Cortex of kidney (tissue), 1 donor: ENCODE data around the gene TAMALIN.

Experiments used
- DNase-seq: peaks from one replicate; lab custom pipeline; 2025; lab: John Stamatoyannopoulos, UW

TAMALIN gene

DNA sequence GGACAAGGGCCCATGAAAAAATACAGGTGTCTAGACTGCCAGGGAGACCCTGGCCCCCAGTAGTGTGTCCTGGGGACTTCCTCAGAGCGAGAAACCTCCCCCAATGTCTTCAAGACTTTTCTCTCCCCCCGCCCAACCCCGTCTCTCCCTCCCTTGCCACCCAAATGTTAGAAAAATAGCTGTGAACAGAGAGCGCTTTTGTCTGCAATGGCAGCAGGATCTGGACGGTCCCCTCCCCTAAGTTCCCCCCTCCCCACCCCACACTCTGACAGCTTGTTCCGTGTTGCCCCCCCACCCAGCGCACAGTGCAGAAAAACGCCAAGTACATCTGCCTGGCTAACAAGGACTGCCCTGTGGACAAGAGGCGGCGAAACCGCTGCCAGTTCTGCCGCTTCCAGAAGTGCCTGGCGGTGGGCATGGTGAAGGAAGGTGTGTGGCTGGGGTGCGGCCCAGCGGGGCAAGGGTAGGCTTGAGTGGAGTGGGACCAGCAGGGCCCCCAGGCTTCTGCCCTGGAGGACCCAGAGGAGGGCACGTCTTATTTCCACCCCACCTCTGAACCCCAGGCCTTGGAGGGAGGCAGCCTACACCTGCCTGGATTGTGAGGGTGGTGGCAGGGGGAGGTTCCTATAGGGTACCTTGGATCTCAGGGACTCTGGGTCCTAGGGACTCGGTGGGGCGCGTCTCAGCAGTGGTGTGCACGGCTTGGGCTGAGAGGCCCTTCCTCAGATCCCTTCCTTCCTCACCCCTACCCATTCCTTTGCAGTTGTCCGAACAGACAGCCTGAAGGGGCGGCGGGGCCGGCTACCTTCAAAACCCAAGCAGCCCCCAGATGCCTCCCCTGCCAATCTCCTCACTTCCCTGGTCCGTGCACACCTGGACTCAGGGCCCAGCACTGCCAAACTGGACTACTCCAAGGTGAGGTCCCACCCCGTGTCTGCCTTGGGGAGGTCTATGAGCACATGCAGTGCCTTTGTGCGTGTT is 49.3 kb downstream of the TAMALIN start:
- no peak for DNase-seq

DNA sequence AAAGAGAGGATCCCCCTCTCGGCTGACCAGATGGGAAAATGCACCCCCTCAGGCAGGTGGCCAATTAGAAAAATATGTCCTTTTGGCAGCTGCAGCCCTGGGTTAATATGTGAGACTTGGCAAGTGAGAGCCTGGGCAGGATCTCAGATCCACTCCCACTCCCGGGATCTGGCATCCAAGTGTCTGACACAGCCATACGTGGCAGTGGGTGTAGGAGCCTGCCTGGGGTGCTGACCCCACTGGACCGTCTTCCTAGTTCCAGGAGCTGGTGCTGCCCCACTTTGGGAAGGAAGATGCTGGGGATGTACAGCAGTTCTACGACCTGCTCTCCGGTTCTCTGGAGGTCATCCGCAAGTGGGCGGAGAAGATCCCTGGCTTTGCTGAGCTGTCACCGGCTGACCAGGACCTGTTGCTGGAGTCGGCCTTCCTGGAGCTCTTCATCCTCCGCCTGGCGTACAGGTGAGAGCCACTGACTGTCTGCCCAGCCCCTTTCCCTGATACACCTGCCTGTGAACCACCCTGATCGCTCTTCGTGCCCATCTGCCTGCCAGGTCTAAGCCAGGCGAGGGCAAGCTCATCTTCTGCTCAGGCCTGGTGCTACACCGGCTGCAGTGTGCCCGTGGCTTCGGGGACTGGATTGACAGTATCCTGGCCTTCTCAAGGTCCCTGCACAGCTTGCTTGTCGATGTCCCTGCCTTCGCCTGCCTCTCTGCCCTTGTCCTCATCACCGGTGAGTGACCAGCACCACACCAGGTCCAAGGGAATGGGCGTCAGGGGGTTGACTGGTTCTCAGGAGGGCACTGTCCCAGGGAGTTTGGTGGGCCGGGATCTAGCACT is 50.3 kb downstream of the TAMALIN start:
- DNase-seq: no peak

DNA sequence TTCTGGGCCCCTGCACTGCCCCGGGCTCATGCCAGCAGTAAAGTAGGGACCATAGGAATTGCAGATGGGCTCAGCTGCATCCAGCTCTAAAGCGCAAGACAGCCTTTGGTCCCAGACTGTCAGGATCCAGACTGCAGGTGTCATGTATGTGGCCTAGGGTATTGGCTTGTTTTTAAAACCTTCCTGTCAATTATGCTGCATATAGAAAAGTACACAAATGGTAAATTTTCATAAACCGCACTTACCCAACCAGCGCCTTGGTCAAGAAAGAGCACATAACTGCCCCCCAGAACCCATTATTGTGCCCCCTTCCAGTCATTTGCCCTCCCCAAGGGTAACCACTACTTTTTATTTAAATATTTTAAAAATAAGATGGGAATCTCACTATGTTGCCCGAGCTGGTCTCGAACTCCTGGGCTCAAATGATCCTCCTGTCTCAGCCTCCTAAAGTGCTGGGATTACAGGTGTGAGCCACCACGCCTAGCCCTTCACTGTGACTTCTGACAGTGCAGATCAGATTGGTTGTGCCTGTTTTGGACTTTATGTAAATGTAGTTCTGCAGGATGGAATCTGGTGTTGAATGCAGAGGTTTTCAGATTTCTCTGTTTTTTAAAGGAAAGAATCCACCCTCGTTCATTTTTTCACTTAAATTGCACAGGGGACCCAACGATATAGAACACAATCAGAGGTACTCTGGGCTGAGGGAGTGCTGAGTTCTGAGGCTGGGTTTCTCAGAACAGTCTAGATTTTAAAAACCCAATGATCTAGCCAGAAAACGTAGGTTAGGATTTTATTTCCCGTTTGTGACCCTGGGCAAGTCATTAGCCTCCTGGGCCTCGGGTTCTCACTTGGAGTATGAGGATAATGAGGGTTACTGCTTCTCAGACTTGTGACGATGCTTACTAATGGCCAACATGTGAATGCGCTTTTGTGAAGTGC is 51.2 kb downstream of the TAMALIN start:
- no peak for DNase-seq

DNA sequence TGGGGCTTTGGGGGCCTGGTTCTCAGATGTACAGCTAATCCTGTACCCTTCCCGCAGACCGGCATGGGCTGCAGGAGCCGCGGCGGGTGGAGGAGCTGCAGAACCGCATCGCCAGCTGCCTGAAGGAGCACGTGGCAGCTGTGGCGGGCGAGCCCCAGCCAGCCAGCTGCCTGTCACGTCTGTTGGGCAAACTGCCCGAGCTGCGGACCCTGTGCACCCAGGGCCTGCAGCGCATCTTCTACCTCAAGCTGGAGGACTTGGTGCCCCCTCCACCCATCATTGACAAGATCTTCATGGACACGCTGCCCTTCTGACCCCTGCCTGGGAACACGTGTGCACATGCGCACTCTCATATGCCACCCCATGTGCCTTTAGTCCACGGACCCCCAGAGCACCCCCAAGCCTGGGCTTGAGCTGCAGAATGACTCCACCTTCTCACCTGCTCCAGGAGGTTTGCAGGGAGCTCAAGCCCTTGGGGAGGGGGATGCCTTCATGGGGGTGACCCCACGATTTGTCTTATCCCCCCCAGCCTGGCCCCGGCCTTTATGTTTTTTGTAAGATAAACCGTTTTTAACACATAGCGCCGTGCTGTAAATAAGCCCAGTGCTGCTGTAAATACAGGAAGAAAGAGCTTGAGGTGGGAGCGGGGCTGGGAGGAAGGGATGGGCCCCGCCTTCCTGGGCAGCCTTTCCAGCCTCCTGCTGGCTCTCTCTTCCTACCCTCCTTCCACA is 52.0 kb downstream of the TAMALIN start:
- DNase-seq: no peak

DNA sequence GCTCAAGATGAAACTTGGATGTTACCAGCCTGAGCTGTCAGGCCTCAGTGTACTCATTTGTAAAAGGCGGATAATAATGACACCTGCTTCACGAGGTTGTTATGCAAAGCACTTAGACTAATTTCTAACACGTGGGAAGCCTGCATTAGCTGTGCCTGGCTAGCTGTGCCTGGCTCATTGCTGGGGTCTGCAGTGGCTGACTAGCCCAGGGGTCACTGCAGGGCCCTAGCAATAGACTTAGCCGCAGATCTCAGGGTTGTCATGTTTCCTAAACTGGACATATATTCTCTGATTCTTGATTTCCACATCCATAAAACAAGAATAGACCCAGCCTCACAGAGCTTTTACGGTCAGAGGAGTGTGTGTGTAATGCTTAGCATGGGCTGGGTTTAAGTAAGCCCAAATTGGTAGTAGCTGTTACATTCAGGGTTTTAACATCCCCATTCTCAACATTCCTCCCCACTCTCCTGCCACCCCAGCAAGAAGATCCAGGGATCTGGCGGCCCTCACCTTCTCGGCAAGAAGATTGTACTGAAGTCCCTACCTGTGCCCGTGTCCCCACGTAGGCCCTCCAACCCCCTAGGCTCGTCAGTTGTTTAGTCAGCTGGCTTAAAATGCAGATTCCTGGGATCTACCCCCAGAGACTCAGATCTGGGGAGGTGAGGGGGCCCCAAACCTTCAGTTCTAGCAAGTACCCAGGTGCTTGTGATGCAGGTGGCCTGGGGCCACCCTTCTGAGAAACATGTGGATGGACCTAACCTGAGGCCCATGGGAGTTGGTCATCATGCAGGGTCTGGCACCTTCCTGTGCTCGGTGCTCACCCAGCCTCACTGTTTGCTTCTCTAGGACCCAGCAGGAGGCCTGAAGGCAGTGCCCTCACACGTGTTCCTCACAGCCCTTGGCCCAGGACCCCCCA is 53.1 kb downstream of the TAMALIN start:
- no peak for DNase-seq

DNA sequence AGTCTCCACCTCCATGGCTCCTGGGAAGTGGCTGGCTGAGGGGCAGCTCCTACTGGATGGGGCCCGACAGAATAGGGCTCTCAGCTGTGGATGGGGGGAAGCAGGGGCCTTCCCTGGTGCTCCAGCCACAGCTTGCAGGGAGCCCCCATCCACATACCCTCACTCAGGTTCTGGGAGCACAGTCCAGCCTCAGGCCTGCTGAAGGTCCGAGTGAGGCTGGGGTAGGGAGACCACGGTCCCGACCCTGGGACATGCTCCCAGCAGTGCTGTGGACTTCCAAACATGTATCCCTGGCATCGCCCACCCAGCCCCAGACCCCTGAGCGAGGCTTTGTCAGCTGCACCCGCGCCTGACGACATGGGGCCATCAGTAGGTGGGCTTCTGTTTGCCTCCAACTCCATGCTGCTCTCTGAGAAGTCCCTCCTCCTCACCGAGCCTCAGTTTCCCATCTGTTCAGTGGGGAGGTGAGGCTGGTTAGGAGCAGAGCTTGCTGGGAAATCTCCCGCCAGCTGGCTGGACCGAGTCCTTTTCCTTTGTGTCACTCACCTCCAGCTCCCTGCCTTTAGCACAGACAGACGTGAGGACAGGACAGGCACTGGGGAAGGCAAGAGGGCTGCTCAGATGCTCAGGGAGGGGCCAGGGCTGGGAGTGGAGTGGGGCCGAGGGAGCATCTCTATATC is 53.9 kb downstream of the TAMALIN start:
- no peak for DNase-seq

DNA sequence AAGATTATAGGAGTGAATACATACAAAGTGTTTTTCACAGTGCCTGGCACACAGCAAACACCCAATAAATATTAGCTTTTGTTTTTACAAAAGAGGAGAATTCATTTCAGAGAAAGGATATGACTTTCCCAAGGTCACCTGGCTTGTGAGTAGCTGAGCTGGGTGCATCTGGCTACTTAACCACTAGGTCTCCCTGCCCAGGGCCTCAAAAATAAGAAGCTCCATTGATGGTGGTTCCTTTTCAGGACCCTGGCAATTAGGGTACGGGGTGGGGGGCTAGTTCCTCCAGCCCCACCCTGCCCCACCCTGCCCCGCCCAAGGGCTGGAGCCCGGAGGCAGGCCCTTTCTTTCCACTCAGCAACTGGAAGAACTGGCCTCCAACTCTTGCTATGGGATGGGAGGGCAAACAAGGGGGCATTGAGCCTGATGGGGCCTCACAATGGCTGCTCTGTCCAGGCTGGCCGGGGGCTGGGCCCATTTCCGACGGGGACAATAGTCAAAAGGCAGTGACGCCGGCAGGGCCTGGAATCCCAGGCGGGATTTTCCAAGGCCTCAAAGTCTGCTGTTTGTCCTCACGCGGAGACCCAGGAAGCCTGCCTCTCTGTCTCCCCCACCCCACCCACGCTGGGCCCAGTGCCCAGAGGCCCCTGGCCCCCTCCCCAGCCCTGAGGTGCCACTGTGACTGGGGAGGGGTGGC is 54.9 kb downstream of the TAMALIN start:
- DNase-seq: no peak

DNA sequence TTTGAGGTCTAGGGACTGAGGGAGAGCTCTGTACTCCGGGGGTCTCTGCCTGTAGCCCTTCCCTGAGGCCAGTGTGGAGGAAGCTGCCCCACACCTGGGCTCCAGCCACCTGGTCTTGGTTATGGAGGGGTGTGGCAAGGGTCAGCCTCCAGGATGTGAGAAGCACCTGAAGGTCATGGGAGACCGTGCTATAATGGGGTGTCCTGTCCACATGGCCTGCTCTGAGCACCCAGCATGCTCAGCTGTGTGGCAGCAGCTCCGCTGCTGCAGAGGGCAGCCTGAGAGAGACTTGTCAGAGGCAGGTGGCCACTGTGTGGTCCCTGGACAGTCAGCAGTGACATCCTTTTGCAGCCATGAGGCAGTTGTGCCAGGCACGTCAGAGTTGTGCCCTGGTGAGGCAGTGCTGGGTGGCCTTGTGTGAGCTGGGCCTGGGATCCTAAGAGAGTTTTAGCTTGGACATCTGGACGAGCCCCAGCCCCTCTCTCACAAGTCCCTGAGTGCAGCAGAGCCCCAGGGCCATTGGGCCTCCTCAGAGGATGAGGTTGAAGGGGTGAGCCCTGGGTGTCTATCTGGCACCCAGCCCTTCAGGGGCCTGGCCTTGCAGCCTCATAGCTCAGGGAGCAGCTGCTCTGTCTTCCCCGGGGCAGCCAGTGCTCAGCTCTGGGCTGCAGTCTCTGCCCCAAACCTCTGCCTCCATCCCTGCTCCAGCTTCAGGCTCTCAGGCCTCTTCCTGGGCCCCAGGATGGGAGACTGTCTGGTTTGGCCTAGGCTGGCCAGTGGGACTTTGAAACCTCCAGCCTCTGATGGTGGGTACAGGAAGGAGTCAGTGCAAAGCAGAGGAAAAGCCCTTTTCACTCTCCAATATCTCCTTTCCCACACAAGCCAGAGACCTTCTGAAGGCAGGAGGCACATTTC is 55.7 kb downstream of the TAMALIN start:
- DNase-seq: no peak

DNA sequence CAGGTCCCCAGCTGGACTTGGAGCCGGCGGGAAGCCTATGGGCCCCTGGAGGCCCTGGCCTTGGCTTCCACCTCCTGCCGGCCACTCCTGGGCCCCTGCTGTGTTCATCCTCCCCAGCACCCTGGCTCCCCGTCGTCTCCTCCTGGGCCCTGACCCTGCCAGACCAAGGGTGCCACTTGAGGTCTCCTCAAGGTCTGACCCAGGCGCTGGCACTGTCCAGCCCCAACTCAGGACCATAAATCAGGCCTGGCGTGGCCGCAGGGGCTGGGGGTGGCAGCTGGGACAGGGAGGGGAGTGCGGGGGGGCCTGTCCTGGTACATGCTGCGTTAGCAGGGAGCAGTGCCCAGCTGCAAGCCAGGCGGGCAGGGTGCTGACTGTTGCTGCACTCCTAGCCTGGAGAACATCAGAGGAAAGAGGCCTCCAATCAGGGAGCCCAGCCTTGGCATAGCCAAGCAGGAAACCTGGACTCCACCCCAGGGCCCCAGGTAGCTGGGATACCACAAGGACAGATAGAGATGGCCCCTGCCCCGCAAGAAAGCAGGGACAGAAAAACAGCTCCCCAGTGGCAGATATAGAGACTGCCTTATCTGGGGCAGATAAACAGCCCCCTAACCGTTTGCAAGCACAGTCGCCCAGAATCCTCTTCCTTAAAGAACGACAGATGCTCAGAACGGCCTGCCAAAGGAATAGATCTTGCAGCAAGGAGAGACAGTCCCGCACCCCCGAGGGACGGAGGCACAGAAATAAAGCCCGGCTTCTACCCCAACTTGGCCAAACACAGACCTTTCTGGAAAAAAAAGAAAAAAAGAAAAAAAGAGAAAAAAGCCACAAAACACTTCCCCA is 56.6 kb downstream of the TAMALIN start:
- no peak for DNase-seq

DNA sequence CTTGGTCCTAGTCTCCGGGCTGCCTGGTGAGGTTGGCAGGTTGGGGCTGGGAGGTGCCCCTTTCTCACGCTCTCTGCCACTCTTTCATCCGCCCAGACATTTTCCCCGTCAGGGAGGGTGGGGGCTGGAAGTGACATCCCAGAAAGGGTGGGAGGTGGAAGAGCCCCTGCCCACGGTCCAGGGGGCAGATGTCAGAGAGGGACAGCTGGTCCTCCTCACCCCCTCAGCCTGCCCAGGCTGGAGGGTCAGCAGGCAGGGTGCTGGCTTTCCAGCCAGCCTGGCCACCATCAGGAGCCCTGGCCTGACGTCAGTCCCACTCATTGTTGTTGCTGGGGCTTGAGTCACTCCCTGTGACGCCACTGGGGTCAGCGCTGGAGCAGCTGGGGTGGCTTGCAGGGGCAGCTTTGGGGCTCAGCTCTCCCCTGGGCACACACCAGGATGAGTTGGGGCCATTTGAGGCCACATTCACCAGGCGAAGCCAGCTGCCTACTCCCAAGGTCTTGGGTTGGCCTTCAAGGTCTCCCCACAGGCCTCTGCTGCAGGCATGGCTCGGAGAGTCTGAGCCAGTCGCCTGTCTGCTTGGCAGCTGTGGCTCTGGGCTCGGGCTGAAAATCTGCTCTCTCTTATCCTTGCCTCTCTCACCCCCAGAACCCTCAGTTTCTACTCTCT is 57.4 kb downstream of the TAMALIN start:
- DNase-seq: no peak
